Endothelial cell of umbilical vein (primary cell): ENCODE results near the gene CEP89. TPM values are rescaled to one million over a fixed set of nuclear protein-coding genes. Genes with fewer than 3 reads are reported as not detected.

Source experiments
- BruUV-seq: library from RNA; stranded (reverse); fragments of 400-500 nt; replicated peaks from 2 replicates; lab custom pipeline; 2021; lab: Mats Ljungman, UMichigan
- CTCF ChIA-PET: fragments of 300-600, 350-600 bp; sonication (Branson Sonifier 250); formaldehyde crosslinking; loops from one replicate; lab custom pipeline; 2021; ENCODE audit warnings: antibody characterized with exemption, inconsistent platforms; lab: Charles Lee
- POLR2A ChIA-PET: fragments of 300-600, 350-600 bp; sonication (Branson Sonifier 250); formaldehyde crosslinking; loops from one replicate; lab custom pipeline; 2021; ENCODE audit warnings: antibody characterized with exemption, inconsistent platforms; lab: Charles Lee
- DNase-seq: peaks from one replicate; pipeline ENCODE4 v3.0.0-alpha.2; 2011; ENCODE audit warnings: low read depth, low spot score
- FAIRE-seq: peaks from 2 replicates; lab custom pipeline; 2011; peaks lifted over from hg19 to GRCh38; lab: Jason Lieb, UNC
- H2AFZ ChIP-seq: 2 replicates; pipeline ENCODE4 v1.6.0; 2012; ENCODE audit warnings: low read depth, low read length, control low read depth, inconsistent platforms
- H3K27ac ChIP-seq: 2 replicates; pipeline ENCODE4 v1.5.1; 2011; ENCODE audit warnings: low read depth, mild to moderate bottlenecking, control low read depth, low read length, moderate library complexity; ENCODE audit not compliant: insufficient read depth
- H3K27me3 ChIP-seq, 2 experiments: 2 replicates each; pipeline versions ENCODE4 v1.6.0 to v1.6.1; 2011; ENCODE audit warnings: low read length in 2 of 2, mixed read lengths in 1 of 2; ENCODE audit not compliant: control insufficient read depth in 2 of 2, insufficient read depth in 2 of 2
- H3K36me3 ChIP-seq, 2 experiments: 2 replicates in 1 of 2; 3 replicates in 1 of 2; pipeline ENCODE4 v1.5.1; 2011; ENCODE audit warnings: low read length in 2 of 2, mild to moderate bottlenecking in 1 of 2, moderate library complexity in 1 of 2; ENCODE audit not compliant: control insufficient read depth in 2 of 2, insufficient read depth in 2 of 2; ENCODE audit errors: extremely low read depth in 1 of 2
- H3K4me1 ChIP-seq: 3 replicates; pipeline ENCODE4 v1.5.1; 2011; ENCODE audit warnings: mild to moderate bottlenecking, low read length; ENCODE audit not compliant: control insufficient read depth, insufficient read depth; ENCODE audit errors: extremely low read depth
- H3K4me2 ChIP-seq: 2 replicates; pipeline ENCODE4 v1.6.1; 2011; ENCODE audit warnings: low read length, control low read depth, mixed read lengths; ENCODE audit not compliant: insufficient read depth
- H3K4me3 ChIP-seq, 3 experiments: fragments of 200-600 bp in 1 of 3; sonication (generic), shearing (Covaris generic) in 1 of 3; replicated peaks in 1 of 3; 2 replicates each; pipeline ENCODE4 v1.5.1; 2011 to 2016; ENCODE audit warnings: control low read depth in 3 of 3, low read length in 3 of 3, mild to moderate bottlenecking in 2 of 3, inconsistent platforms in 1 of 3, low read depth in 1 of 3, moderate library complexity in 1 of 3; ENCODE audit not compliant: insufficient read depth in 1 of 3
- H3K79me2 ChIP-seq: 2 replicates; pipeline ENCODE4 v1.6.0; 2012; ENCODE audit warnings: low read length, inconsistent platforms; ENCODE audit not compliant: control insufficient read depth, insufficient read depth
- H3K9ac ChIP-seq: replicated peaks from 2 replicates; pipeline ENCODE3; 2011; ENCODE audit warnings: low read length, control low read depth; ENCODE audit not compliant: insufficient read depth; ENCODE audit errors: extremely low read depth
- H3K9me1 ChIP-seq: replicated peaks from 3 replicates; pipeline ENCODE4 v1.6.0; 2011; ENCODE audit warnings: mild to moderate bottlenecking, low read length; ENCODE audit not compliant: control insufficient read depth, insufficient read depth; ENCODE audit errors: extremely low read depth
- H3K9me3 ChIP-seq: replicated peaks from 2 replicates; pipeline ENCODE4 v1.5.1; 2012; ENCODE audit warnings: low read length, inconsistent platforms; ENCODE audit not compliant: control insufficient read depth, insufficient read depth
- H4K20me1 ChIP-seq: replicated peaks from 2 replicates; pipeline ENCODE3; 2011; ENCODE audit warnings: mild to moderate bottlenecking, low read length; ENCODE audit not compliant: control insufficient read depth, insufficient read depth; ENCODE audit errors: extremely low read depth
- CTCF ChIP-seq, 2 donors: IDR thresholded peaks; 1 replicate in 1 of 2; 2 replicates in 1 of 2; pipeline ENCODE4 v1.5.1; 2011; ENCODE audit warnings: low read length in 2 of 2, mild to moderate bottlenecking in 2 of 2, moderate library complexity in 2 of 2, control low read depth in 1 of 2, inconsistent platforms in 1 of 2, low read depth in 1 of 2; ENCODE audit not compliant: insufficient read depth in 1 of 2; ENCODE audit errors: extremely low read depth in 1 of 2
- EZH2 ChIP-seq: IDR thresholded peaks from 2 replicates; pipeline ENCODE4 v1.6.1; 2012; ENCODE audit warnings: borderline replicate concordance, low read depth, mild to moderate bottlenecking, moderate library complexity, low read length, inconsistent platforms; ENCODE audit not compliant: severe bottlenecking
- FOS ChIP-seq: IDR thresholded peaks from 2 replicates; pipeline ENCODE4 v1.6.1; 2011; ENCODE audit warnings: mild to moderate bottlenecking, low read length, moderate library complexity, borderline replicate concordance; ENCODE audit not compliant: insufficient read depth
- GATA2 ChIP-seq: IDR thresholded peaks from 2 replicates; pipeline ENCODE4 v1.7.0; 2011; ENCODE audit warnings: low read depth, mild to moderate bottlenecking, moderate library complexity, mixed read lengths, low read length; ENCODE audit not compliant: insufficient read length, insufficient read depth
- JUN ChIP-seq: IDR thresholded peaks from 2 replicates; pipeline ENCODE4 v1.6.1; 2011; ENCODE audit warnings: borderline replicate concordance, low read depth; ENCODE audit not compliant: insufficient read length, insufficient read depth
- MAX ChIP-seq: IDR thresholded peaks from 2 replicates; pipeline ENCODE4 v1.6.1; 2011; ENCODE audit not compliant: insufficient read depth, insufficient read length
- MYC ChIP-seq: IDR thresholded peaks from one replicate; pipeline ENCODE4 v1.6.1; 2011; ENCODE audit warnings: mild to moderate bottlenecking, low read depth, low read length
- POLR2A ChIP-seq: IDR thresholded peaks from 2 replicates; pipeline ENCODE4 v1.6.1; 2012; ENCODE audit warnings: low read depth, mild to moderate bottlenecking, control low read depth, low read length
- POLR2AphosphoS5 ChIP-seq: IDR thresholded peaks from 2 replicates; pipeline ENCODE4 v1.6.1; 2012; ENCODE audit warnings: low read depth, mild to moderate bottlenecking, control low read depth, low read length, moderate library complexity; ENCODE audit not compliant: insufficient read depth
- dilution Hi-C: fragments of 300-500 bp; cut with MboI; formaldehyde crosslinking; loops from one replicate; pipeline ENCODE4 v1.15.0; 2019; ENCODE audit warnings: low sequenced_read_pairs; ENCODE audit not compliant: extremely low pct_ligation_motif_present
- intact Hi-C: fragments of 100-400 bp; cut with micrococcal nuclease; formaldehyde crosslinking; loops from one replicate; pipeline ENCODE4 v1.10.0; 2022
- polyA plus RNA-seq, 4 experiments: library from polyadenylated mRNA; depleted of rRNA in 3 of 4; stranded (reverse) in 3 of 4; unstranded in 1 of 4; fragments of >200 nt; gene quantifications; 2 replicates each; pipeline versions ENCODE4 v1.2.1 to v1.2.3, GENCODE V29; 2011 to 2012; ENCODE audit warnings: missing spikeins in 1 of 4
- total RNA-seq: library from RNA; stranded (reverse); gene quantifications from 2 replicates; pipeline ENCODE4 v1.2.3, GENCODE V29; 2021

The CEP89 gene
- total and polyA plus RNA-seq, 2 donors (not counting 3 experiments of a cell fraction or from before 2014, with no cell fraction given), result 25.1 to 46.2 TPM

DNA sequence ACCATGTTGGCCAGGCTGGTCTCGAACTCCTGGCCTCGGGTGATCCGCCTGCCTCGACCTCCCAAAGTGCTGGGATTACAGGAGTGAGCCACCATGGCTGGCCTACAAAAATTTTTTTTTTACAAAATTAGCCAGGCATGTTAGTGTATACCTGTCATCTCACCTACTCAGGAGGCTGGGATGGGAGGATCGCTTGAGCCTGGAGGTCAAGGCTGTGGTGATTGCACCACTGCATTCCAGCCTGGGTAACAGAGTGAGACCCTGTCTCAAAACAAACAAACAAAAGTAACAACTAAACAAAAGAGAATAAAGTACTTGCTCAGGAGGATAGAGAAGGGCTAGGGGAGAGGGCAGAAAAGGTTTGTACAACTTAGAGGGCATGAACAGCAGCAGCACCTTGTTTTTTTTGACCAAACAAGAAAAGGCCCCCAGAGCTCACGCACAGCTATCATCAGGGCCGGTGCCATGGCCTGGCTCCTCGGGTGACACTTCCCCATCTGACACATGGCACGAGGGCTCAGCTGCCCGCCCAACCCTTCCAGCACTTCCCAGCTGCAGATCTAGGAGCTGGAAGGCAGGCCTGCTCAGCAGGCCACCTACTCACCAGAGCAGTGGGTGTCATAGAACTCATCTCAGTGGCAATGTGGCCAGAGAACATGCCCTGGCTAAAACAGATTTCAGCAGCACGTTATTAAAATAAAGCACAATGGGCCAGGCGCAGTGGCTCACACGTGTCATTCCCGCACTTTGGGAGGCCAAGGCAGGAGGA lies 93.6 kb downstream of the CEP89 start:
- Histone ChIP-seq H3K36me3 (no peaks in the 10 kb centered on the region), H4K20me1 (no peaks in the 10 kb centered on the region), H3K9ac (no peak overlapping the region), H3K79me2 (no peaks in the 10 kb centered on the region), H3K4me2 (no peak overlapping the region), H3K27ac (no peak overlapping the region), H3K4me3 (no peak overlapping the region), H2AFZ (no peak overlapping the region), H3K9me1 (no peaks in the 10 kb centered on the region), H3K4me1 (no peaks in the 10 kb centered on the region), H3K27me3 (no peaks in the 10 kb centered on the region), H3K9me3 (no peaks in the 10 kb centered on the region)
- ChIA-PET CTCF (interaction anchor here (1.4 kb wide), 1 partner anchor 14 kb away, joined by 3 read pairs; no protein-coding TSS in a partner anchor), POLR2A (no interaction called here)
- intact Hi-C loops, result no loop called here
- TF ChIP-seq MAX, result no peak
- no peak for TF ChIP-seq EZH2
- TF ChIP-seq MYC, result no peak
- TF ChIP-seq POLR2A, result no peak
- no peak for TF ChIP-seq JUN
- no peak for TF ChIP-seq CTCF (IDR thresholded peaks at IDR 0.05; ENCODE audit: extremely low read depth in 1 of 2, insufficient read depth in 1 of 2, low read depth in 1 of 2, low read length in 2 of 2)
- TF ChIP-seq GATA2, result no peak
- TF ChIP-seq FOS, result no peak
- TF ChIP-seq POLR2AphosphoS5, result no peak
- FAIRE-seq, result no peak
- dilution Hi-C loops, result no loop called here
- DNase-seq, result no peak
- BruUV-seq, result no TSS peak
